Measurements from ENCODE around the gene CCDC13. TPM values are rescaled to one million over a fixed set of nuclear protein-coding genes. Genes with fewer than 3 reads are reported as not detected.

CCDC13 gene
- total and polyA plus RNA-seq, 2 of the 13 experiments (the other 11 are each of a cell fraction or from before 2014, with no cell fraction given), result 0.22 to 0.51 TPM

- DNase-seq (ENCODE audit: low spot score) (no peak), FAIRE-seq (no peak), ATAC-seq (no peak)
- in situ Hi-C loops (cut with HindIII; ENCODE audit: extremely low pct_ligation_motif_present, low pct_unique_long_range_greater_than_20kb) (no loop called here), intact Hi-C loops (cut with micrococcal nuclease; ENCODE audit: unreplicated experiment) (no loop called here)
- Histone ChIP-seq H4K20me1 (ENCODE audit: insufficient read depth, low read length) (no peaks in the 10 kb centered on the region), H3K79me2 (ENCODE audit: insufficient read depth, low read length) (no peaks in the 10 kb centered on the region), H3K9ac (ENCODE audit: insufficient read depth, low read depth, low read length) (no peak overlapping the region), H3K4me1 (ENCODE audit: insufficient read depth, low read length) (no peaks in the 10 kb centered on the region), H3K4me3 (replicated peaks in 1 of 3; ENCODE audit: insufficient read depth in 1 of 3, low read depth in 2 of 3, low read length in 3 of 3) (no peak overlapping the region), H3K36me3 (replicated peaks in 1 of 2; ENCODE audit: control insufficient read depth in 1 of 2, insufficient read depth in 2 of 2, low read length in 2 of 2) (no peaks in the 10 kb centered on the region), H3K27me3 (ENCODE audit: control insufficient read depth in 1 of 2, insufficient read depth in 2 of 2, low read length in 2 of 2) (no peaks in the 10 kb centered on the region; a peak in 1 of 5 replicates), H2AFZ (ENCODE audit: low read length) (no peak overlapping the region), H3K4me2 (ENCODE audit: low read depth, low read length) (no peak overlapping the region), H3K27ac (ENCODE audit: extremely low read length, insufficient read depth, low read length) (no peak overlapping the region), H3K9me3 (ENCODE audit: low read length) (no peaks in the 10 kb centered on the region)
- WGBS (ENCODE audit: low lambda C conversion rate), result 64% methylated on average over 2 of the region's 2 CpGs
- POLR2A ChIA-PET, result interaction anchor here (0.7 kb wide), 1 partner anchor 9 kb away, joined by 5 read pairs; no protein-coding TSS in a partner anchor
- no TSS peak for BruUV-seq (replicated peaks)
- CTCF ChIA-PET (ENCODE audit: low intra/inter-chr PET ratio, low total read pairs), result no interaction called here
- no peak for TF ChIP-seq ZBED4 (CRISPR knock-in tag; IDR thresholded peaks at IDR 0.05; ENCODE audit: borderline replicate concordance)
- no peak for TF ChIP-seq RBM39 (IDR thresholded peaks at IDR 0.05; ENCODE audit: low read depth, low read length, poor library complexity, severe bottlenecking)
- TF ChIP-seq NFIC (IDR thresholded peaks at IDR 0.05; ENCODE audit: low read length), result no peak
- no peak for TF ChIP-seq ADNP (CRISPR knock-in tag; IDR thresholded peaks at IDR 0.05)
- TF ChIP-seq RCOR2 (CRISPR knock-in tag; IDR thresholded peaks at IDR 0.05), result no peak
- TF ChIP-seq JUND (CRISPR knock-in tag; IDR thresholded peaks at IDR 0.05), result no peak
- TF ChIP-seq NFKB2 (CRISPR knock-in tag; IDR thresholded peaks at IDR 0.05; ENCODE audit: borderline replicate concordance), result no peak
- TF ChIP-seq ETV6 (CRISPR knock-in tag; conservative IDR thresholded peaks at IDR 0.05), result no peak
- TF ChIP-seq ZKSCAN8 (CRISPR knock-in tag; IDR thresholded peaks at IDR 0.05; ENCODE audit: borderline replicate concordance), result no peak
- no peak for TF ChIP-seq ZMYM4 (CRISPR knock-in tag; IDR thresholded peaks at IDR 0.05)
- no peak for TF ChIP-seq ATF3 (CRISPR knock-in tag; IDR thresholded peaks at IDR 0.05)
- TF ChIP-seq SNAPC2 (CRISPR knock-in tag; IDR thresholded peaks at IDR 0.05), result no peak
These were observed 49.8 kb downstream of the CCDC13 start for GRCh38 chr3:42723219-42723618.

Small RNA genes within 50 kb of the gene (small RNA-seq; reads per million reads assigned to genes)
- 0 reads per million in 3 experiments for gene CCDC13 (ENCODE audit: insufficient read depth in 2 of 3, insufficient read length in 3 of 3, low read depth in 2 of 3, low replicate concordance in 1 of 3)

Other genes with a start within 250 kb of the CCDC13 start
- 38.4 and 40.0 TPM in 2 replicates for gene SEC22C, start 191.3 kb downstream of the CCDC13 start, total RNA-seq (2016; rRNA removed; fragmentation: Illumina TruSeq; extraction: Trizol)
- 20.0 and 21.9 TPM in 2 replicates for gene SEC22C, start 191.3 kb downstream of the CCDC13 start, polyA plus RNA-seq (2011; rRNA removed)
- gene SS18L2, start 182.4 kb downstream of the CCDC13 start, total RNA-seq (2016; rRNA removed; fragmentation: Illumina TruSeq; extraction: Trizol), result 53.1 and 79.3 TPM in 2 replicates
- 31.1 and 38.7 TPM in 2 replicates for gene SS18L2, start 182.4 kb downstream of the CCDC13 start, polyA plus RNA-seq (2011; rRNA removed)
- 24.9 and 59.6 TPM in 2 replicates for gene NKTR, start 172.6 kb downstream of the CCDC13 start, total RNA-seq (2016; rRNA removed; fragmentation: Illumina TruSeq; extraction: Trizol)
- 35.0 and 41.3 TPM in 2 replicates for gene NKTR, start 172.6 kb downstream of the CCDC13 start, polyA plus RNA-seq (2011; rRNA removed)
- 1.4 and 3.1 TPM in 2 replicates for gene ZBTB47, start 119.6 kb downstream of the CCDC13 start, total RNA-seq (2016; rRNA removed; fragmentation: Illumina TruSeq; extraction: Trizol)
- gene ZBTB47, start 119.6 kb downstream of the CCDC13 start, polyA plus RNA-seq (2011; rRNA removed), result 1.5 and 2.4 TPM in 2 replicates
- gene KLHL40, start 87.7 kb downstream of the CCDC13 start, total RNA-seq (2016; rRNA removed; fragmentation: Illumina TruSeq; extraction: Trizol), result not detected in 2 replicates
- gene KLHL40, start 87.7 kb downstream of the CCDC13 start, polyA plus RNA-seq (2011; rRNA removed), result not detected in 2 replicates
- not detected in 2 replicates for gene HHATL, start 70.5 kb downstream of the CCDC13 start, total RNA-seq (2016; rRNA removed; fragmentation: Illumina TruSeq; extraction: Trizol)
- gene HHATL, start 70.5 kb downstream of the CCDC13 start, polyA plus RNA-seq (2011; rRNA removed), result 0.04 and 0.26 TPM in 2 replicates
- gene HIGD1A, start 31.2 kb upstream of the CCDC13 start, total RNA-seq (2016; rRNA removed; fragmentation: Illumina TruSeq; extraction: Trizol), result 253 and 379 TPM in 2 replicates
- 175 and 222 TPM in 2 replicates for gene HIGD1A, start 31.2 kb upstream of the CCDC13 start, polyA plus RNA-seq (2011; rRNA removed)
- gene ACKR2, start 36.2 kb upstream of the CCDC13 start, total RNA-seq (2016; rRNA removed; fragmentation: Illumina TruSeq; extraction: Trizol), result 1.1 TPM in 2 replicates
- gene ACKR2, start 36.2 kb upstream of the CCDC13 start, polyA plus RNA-seq (2011; rRNA removed), result 1.9 and 2.6 TPM in 2 replicates
- 0.58 and 0.90 TPM in 2 replicates for gene CYP8B1, start 102.6 kb upstream of the CCDC13 start, total RNA-seq (2016; rRNA removed; fragmentation: Illumina TruSeq; extraction: Trizol)
- 2.0 and 2.8 TPM in 2 replicates for gene CYP8B1, start 102.6 kb upstream of the CCDC13 start, polyA plus RNA-seq (2011; rRNA removed)
- not detected in 2 replicates for gene ZNF662, start 132.9 kb upstream of the CCDC13 start, total RNA-seq (2016; rRNA removed; fragmentation: Illumina TruSeq; extraction: Trizol)
- 0.05 TPM in 1 of 2 replicates, not detected in the other for gene ZNF662, start 132.9 kb upstream of the CCDC13 start, polyA plus RNA-seq (2011; rRNA removed)
- gene GASK1A, start 206.1 kb upstream of the CCDC13 start, total RNA-seq (2016; rRNA removed; fragmentation: Illumina TruSeq; extraction: Trizol), result not detected in 2 replicates
- gene GASK1A, start 206.1 kb upstream of the CCDC13 start, polyA plus RNA-seq (2011; rRNA removed), result not detected in 2 replicates

All from HepG2 (cell line).